Activated CD8-positive, alpha-beta T cell treated with anti-CD3 and anti-CD28 coated beads, Interleukin-2, amount 10 ng/mL, durations not matched to agents 7 days and 5 days (primary cell): Measurements from ENCODE around the gene PPP3CA. TPM values are rescaled to one million over a fixed set of nuclear protein-coding genes. Genes with fewer than 3 reads are reported as not detected.

Source experiments
- microRNA-seq: library from miRNA; unstranded; fragments of <30 nt; microRNA quantifications from one replicate; pipeline ENCODE4 v1.2.0, GENCODE V29; 2022
- total RNA-seq, 2 experiments: library from RNA; stranded (reverse); gene quantifications; one replicate each; pipeline ENCODE4 v1.2.3, GENCODE V29; 2021

Gene PPP3CA
- total RNA-seq, 2 experiments from 2014 or later = 28.6 to 29.0 TPM

Small RNA genes within 50 kb of the gene (microRNA-seq; reads per million reads assigned to microRNA genes)
- gene MIR1255A (3.4 reads per million), gene MIR8066 (not detected)
